GM21515 (cell line): ENCODE results near the gene SNN.

Source experiments
- ATAC-seq: cut with Tn5 transposase; IDR thresholded peaks from one replicate; pipeline ENCODE4 v1.9.1; 2021; ENCODE audit not compliant: unreplicated experiment

Gene SNN

DNA sequence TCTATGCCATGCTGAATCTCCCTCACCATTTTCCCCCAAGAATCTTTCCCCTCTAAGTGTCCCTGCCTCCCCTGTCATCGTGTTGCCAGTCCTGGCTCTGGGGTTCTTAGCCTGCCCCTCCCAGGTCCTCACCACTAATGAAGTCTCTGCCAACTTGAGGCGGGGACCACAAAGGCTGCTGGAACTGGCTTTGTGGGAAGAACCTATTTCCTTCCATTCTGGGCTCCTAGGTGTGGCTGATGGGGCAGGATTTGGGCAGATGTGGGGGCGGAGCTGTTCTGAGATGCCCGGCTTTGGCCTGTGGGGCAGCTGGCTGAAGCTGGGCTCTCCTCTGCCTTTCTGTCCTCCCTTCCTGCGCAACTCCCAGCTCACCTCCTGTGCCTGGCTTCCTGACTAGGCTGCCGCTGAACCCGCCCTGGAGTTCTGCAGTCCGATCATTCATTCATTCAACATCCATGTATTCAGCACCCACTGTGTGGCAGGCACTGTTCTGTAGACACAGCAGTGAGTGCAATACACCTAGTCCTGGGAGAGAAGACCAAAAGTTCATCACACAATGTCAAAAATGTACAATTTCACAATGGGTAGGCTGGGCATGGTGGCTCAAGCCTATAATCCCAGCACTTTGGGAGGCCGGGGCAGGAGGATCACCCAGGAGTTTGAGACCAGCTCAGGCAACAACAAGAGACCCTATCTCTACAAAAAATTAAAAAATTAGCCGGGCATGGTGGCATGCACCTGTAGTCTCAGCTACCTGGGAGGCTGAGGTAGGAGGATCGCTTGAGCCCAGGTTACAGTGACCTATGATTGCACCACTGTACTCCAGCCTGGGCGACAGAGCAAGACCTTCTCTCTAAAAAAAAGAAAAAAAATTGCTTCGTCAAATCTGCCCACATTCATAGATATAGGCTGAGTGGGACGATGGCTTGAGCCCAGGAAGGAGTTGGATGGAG, 1.9 kb upstream of the SNN start:
- ATAC-seq, result no peak

DNA sequence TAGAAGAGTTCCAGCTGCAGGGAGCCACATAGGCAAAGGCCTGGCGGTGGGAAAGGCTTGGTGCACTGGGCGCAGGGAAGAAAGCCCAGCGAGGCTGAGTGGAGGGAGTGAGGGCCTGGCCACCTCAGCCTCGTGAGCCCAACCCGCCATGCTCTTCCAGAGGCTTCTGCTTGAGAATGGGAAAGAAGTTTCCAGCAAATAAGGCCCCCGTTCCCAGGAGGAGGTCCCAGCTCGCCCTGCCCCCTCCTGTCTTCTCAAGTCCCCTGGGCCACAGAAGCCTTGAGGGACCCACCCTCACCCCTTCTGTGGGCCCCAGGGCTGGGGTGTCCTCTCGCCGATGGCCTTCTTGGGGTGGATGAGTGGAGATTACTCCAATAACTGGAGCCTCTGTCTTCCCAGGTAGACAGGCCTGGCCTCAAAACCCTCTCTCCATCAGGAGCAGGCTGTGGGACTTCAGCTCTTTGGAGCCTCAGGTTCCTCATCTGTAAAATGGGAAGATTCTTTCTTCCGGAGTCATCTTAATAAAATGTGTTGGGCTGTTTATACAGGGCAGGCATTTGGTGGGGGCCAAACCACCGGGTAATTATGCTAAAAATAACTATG, 933 bp upstream of the SNN start:
- no peak for ATAC-seq

DNA sequence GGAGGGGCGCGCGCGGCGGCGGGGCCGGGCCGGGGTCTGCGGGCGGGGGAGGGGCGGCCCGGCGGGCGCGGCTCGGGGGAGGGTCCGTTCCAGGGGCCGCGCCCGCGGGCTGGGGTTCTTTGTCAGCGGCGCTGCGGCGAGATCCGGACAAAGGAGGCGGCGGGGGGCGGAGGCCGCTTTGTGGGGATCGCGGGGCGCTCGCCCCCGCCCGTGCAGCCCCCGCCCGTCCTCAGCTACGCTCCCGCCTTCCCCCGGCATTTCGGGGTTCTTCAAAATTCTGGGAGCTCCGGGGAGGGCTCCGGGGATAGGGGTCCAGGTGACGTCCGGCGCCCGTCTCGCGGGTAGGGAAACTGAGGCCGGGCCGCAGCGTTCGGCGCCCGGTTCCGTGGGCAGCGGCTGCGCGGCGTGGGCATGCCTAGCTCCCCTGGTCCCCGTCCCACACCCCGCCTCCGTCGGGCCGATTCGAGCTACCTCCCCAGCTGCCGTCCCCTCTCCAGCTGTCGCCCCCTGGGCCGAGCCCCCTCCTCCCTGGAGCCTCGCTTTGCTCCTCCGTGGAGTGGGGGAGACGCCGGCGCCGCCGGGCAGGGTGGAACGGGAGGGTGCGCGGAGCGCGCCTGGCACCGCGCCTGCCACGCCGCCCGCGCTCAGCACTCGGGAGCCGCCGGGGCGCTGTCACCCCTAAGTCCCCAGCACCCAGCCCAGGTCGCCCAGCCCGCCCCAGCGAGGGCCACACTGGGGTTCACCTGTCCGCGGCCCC, 546 bp downstream of the SNN start:
- no peak for ATAC-seq

DNA sequence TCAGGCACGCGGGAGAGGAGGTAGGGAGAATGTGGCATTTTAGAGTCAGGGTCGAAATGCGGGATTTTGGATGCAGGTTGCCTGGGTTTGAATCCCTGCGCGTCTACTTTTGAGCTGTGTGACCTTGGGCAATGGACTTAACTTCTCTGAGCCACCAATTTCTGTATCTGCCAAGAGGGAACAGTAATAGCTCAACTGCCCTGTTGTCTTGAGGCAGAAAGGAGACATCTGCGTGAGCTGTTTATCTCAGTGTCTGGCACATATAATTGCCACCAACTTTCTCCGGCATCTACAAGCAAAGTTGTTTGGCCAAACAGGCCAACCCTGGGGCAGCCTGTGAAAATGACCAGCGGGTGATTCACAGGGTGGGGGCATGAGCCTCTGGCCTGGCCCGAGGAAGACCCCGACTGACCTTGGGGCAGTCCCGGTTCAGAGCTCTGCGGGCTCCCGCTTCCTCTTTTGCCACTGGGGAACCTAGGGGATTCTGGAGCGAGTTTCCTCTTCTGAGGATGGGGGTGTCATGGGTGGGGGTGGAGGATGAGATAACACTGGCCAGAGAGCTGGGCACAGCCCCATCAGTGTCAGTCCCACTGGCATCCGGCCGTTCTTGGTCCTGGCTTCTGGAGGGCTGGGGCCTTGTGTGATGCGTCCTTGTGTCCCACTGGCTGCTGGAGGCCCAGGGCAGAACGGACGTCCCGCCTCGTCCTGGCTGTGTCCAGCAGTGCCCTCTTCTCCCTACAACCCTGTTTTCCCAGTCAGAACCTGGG, 1.3 kb downstream of the SNN start:
- no peak for ATAC-seq

DNA sequence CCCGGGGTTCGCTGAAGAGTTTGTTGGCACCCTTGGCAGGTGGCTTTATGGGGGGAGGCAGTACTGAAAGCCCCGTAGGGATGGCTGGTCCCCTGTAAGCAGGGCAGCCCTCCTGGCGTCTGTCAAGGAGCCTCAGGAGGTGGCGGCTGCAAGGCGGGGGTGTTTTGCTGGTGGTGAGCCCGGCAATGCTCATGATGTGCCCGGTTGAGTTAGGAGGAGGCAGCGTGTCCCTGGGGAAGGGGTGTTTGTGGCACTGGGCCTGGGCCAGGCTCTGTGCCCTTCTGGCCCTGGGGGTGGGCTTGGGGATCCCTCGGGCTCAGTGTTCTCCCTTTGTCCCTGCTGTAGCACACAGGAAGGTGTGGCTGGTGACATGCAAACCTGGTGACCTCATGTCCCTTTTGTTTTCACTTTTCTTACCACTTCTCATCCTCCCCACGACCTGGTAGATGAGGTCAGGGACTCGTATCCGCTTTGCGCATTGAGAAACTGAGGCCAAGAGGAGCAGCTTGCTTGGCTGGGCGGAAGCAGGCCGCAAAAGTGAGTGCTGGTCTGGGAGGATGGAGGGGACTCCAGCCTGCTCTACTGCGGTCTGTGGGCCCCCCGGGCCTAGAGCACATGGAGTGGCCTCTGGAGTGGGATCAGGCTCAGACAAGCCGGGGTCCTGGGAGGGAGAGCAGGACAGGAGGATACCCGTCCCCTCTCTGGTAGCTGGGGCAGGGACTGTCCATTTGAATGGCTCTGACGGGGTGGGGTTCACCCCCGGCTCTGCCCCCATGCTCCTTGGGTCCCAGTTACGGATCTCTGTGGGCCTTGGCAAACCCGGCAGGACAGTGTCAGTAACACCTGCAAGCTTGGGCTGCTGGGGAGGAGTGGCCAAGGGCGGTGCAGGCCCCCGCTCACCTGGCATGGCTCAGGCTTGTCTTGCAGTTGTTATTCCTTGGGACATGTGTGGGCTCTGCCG, 2.2 kb downstream of the SNN start:
- ATAC-seq, result no peak

DNA sequence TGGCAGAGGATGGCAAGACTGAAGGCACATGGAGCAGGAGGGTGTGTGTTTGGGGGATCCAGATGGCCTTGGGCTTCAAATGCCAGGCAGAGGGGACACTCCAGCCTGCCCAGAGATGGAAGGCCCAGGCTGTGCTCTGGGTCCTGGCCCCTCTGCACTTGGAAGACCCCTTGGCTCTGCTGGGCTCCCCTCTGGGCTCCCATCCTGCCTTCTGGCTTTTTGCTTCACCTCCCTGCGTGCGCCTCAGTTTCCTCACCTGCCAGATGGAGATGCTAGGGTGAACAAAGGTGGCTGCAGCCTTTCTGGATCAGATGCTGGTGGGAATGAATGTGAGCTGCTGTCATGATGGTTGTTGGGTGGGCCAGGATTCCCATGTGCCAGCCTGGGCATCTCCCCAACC, 3.0 kb downstream of the SNN start:
- ATAC-seq, result no peak

DNA sequence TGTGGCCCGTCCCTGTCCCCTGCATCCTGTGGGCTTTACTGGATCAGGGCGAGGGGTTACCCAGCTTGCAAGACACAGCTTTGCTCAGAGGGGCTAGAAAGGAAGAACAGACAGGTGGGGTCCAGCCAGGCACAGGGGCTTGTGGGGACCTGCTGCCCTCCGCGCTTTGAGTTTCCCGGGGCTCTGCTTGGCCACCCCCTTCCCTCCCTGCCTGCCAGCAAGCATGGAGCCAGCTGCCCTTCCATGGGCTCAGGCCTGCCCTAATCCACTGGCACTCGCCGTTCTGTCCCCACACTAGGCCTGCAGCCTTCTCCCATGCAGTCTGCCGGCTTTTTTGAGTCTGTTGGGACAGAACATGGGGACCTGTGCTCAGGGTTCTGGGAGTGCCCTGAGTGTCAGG, 3.4 kb downstream of the SNN start:
- ATAC-seq, result no peak

DNA sequence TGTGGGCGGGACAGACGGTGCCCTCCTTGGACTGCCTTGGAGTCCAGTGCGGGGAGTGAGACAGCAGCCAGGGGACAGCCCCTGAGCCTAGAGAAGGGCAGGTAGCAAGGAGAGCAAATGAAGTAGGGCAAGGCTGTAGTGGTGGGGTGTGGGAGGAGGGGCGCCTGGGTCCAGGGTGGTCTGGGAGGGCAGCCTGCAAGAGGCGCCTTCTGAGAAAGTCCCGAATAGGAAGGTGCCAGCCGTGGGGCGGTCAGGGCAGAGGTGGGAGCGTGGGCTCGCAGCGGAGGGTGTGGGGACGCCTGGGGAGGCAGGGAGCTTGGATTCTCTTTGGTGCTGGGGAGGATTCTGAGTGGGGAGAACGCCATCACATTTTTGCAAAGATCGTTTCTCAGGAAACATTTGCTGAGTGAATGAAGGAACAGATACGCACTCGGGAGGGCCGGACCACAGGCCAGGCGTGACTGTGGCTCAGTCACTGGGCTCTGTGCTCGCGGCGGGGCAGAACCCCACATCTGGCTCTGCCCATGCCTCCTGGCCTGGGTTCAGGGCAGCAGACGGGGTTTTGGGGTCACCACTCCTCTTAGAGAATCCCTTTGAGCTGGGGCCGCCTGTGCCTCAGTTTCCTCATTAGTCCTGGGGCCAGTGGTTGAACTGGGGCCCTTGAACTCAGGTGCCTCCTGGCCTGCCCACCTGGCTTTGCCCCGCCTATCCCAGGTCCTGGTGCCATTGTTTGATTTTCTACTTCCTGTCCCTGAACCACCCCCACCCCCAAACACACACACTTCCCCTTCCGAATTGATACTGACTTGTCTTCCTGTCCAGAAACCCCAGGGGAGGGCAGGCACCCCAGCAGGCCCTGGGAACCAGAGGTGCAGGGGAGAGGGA, 4.2 kb downstream of the SNN start:
- no peak for ATAC-seq

DNA sequence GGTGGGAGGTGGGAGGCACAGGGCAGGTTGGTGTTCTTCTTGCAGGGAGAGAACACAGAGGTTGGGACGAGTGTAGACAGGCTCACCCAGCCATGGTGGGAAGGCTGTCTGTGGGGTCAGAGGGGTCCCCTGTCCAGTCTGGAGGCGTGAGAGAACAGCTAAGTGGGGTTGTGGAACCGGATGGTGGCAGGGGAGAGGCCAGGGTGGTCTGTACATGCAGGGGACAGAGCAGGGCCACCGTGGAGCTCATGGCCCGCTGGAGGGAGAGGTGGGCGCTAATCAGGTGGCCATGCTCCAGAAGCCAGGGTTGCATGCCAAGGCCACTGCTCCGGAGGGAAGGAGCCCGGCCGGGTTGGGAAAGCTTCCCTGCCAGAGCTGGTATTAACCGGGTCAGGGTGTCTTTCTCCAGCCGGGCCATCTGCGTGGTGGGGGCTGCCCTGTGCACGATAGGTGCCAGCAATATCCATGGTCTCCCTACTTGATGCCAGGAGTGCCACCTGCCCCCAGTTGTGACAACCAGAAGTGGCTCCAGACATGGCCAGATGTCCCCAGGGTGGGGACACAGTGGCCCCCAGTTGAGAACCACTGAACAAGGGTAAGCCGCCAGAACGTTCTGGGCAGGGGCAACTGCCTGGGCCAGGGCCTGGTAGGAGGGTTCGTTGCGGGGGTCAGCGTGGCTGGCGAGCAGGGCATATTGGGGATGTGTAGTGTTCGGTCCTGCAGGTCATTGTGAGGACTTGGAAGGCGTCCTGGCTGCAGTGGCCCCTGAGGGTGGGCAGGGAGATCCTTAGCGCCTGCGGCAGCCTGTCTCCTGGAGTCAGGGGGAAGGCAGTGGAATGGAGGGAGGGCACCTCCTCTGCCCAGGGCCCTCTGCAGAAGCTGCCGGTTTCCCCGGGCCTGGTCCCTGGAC, 5.1 kb downstream of the SNN start:
- ATAC-seq, result no peak

DNA sequence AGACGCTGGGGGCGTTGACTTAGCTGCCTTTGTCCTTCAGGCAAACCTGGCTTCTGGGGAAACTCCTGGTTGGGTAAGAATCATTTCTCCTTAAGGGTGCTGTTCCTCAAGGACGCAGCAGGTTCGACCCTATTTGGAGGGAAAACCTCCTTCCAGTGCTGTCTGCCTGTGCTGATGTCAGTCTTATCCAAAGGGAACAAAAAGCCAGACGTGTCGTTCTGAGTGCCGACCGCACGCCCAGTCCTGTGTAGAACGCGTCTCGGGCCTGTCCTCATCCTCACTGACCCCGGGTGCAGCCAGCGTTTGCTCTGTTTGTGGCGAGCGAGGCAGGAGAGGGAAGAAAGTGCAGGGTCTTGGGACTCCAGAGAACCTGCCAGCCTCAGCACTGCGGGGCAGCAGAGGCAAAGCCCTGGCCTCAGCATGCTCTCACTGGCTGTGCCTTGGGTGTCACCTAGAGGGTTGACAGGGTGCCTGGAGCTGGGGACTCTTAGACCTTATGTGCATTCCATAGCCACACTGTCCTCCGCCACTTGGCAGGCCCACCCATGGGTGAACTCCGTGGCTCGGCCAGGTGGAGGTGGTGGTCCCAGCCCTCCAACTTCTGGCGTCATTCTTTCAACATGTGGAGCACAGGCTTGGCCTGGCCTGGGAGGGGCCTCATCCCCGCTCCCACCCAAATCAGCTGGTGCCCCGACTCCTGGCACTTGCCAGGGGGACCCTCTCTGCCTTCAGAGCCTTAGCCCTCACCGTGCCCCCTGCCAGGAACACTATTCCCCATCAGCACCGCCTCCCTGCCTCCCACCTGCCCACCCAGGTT, 6.0 kb downstream of the SNN start:
- no peak for ATAC-seq

DNA sequence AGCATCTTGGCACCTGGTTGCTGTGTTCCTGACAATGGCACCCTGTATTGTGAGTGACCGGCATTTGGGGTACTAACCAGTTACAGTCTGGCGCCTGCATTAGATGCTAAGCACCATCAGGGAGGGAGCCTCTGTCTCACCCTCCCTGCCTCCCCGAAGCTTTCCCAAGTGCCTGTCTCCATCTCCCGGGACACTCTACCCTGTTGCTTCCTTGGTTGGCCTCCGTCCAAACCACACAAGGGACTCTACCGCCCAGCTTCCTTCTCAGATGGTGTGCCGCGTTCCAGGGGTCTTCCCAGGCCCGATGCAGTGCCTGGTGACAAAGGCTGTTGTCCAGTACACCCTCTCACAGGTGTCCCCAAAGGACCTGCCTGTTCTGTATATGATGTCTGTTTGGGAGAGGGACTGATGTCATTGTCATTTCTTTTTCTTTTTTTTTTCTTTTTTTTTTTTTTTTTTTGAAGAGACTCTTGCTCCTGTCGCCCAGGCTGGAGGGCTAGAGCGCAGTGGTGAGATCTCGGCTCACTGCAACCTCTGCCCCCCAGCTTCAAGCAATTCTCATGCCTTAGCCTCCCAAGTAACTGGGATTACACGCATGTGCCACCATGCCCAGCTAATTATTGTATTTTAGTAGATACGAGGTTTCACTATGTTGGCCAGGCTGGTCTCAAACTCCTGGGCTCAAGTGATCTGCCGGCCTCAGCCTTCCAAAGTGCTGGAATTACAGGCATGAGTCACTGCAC, 6.7 kb downstream of the SNN start:
- no peak for ATAC-seq

DNA sequence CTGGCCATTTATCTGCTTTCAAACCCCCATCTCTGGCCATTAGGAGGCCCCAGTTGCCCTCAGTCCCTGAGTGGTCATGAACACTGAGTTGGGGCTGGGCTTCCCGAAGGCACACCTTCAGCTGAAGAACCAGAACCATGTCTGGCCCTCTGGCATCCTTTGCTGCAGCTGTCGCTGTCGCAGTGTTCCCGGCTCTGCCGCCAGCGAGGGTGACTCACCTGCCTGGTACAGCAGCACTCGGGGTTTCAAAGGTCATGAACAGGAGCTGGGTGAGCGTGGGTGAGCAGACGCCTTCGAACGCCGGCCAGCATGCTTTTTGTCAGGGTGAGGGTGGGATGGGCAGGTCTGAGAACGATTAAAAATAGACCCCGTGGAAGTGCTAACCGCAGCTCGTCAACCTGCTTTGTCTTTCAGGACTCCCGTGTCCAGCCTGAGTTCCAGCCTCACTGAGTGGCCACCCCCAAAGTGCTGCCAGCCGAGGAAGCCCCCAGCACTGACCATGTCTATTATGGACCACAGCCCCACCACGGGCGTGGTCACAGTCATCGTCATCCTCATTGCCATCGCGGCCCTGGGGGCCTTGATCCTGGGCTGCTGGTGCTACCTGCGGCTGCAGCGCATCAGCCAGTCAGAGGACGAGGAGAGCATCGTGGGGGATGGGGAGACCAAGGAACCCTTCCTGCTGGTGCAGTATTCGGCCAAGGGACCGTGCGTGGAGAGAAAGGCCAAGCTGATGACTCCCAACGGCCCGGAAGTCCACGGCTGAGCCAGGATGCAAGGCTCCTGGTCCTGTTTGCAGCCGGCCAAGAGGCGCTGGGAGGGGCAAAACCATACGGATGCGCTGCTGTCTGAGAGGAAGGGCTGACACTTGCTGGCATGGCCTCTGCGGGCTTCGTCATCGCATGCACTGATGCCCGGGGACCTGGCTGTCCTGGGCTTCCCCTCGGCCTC, 7.6 kb downstream of the SNN start:
- no peak for ATAC-seq

DNA sequence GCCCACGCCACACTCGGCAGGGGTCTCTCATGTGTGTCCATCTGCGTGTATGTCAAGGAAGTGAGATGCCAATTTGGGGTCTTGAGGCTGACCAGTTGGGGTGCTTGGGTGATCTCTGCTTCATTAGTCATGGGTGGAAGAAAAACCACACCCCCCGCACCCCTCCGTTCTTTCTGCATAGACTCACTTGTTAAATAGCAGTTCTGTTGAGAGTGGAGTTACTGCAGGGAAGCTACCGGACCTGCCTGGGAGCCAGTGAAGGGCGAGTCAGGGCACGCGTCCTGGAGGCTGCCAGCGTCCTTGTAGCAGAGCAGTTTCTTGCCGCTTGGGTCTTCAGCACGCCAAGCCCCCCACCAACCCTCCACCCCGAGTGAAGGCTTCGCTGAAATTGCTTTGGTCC, 8.5 kb downstream of the SNN start:
- no peak for ATAC-seq

DNA sequence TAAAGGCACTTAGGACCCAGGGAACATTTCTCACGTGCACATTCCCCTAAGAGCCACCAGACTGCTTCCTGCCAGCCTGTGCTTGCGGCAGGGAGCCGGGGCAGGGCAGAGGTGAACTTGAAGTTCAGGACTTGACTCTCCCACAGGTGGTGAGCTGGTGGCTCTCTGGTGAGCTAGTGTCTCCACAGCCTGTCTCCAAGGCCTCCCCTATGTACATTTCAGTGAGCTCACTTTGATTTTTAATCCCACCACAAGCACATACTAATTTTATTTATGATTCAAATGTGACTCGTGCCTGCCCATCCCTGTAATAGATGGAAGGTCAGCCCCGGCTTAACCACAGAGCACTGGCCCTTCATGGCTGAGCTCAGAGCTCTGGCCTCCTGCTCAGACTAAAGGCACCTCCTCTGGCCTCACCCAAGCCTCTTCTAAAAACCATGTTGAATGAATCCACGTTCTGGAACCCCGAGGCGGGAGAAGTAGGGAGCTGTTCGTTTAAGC, 9.2 kb downstream of the SNN start:
- ATAC-seq, result no peak
